ENCODE measurements around the gene FAM135A.
"Not testable (repeated sequence)": the region's sequence is repeated elsewhere in the genome, so short reads cannot be mapped to it uniquely, and the experiment has no call there.

The FAM135A gene

DNA sequence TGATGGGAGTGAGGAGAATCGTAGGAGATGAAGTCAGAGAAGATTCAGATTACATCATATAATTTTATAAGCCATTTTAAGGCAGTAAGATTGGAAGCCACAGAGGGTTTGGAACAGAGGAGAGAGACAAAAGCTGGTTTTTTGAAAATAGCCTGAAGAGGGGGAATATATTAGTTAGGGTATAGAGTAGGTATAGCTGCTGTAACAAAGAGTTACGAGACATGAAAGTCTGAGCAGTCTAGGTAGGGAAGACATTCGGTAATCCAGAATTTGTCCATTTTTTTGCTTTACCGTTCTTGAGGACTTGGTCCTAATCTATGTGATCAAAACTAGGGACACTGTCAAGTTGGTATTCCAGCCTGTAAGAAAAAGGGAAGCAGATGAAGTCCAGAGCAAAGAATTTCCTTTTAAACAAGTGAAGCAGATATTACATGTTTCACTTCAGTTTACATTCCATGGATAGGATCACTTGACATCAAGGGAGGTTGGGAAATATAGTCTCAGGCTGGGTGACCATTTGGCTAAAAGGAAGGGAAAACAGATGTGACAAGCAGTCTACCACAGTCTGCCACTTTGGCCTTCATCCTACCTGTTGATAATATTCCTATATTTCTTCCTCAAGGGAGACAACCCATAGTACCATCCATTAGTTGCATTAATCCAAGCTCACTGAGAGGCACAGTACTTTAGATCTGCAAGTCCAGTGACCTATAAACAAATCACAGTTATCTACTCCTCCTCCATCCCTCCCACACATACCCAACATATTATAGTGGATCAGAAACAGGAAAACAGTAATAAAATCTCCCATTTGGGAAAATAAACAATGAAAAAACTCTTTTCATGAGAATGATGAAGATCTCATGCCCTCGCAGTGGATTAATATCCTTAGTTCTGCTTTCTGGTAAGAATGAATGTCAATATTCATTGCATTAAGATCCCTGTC lies 10.2 kb downstream of the FAM135A start:
- no peak for DNase-seq (ENCODE audit: low read depth, low spot score)
- Histone ChIP-seq H3K4me3 (no peak overlapping the region), H3K27ac (no peak overlapping the region), H3K9ac (ENCODE audit: insufficient read length) (no peak overlapping the region), H3K9me3 (ENCODE audit: low read depth, low read length) (no peaks in the 10 kb centered on the region), H3K36me3 (ENCODE audit: insufficient read depth, low read length) (peaks cover 8% of the 10 kb centered on the region)
- TF ChIP-seq FOXP2 (optimal IDR thresholded peaks at IDR 0.05; ENCODE audit: control extremely low read depth, extremely low read length, insufficient read depth) (no peak), POLR2AphosphoS5 (IDR thresholded peaks at IDR 0.05; ENCODE audit: borderline replicate concordance, low read depth, low read length) (no peak), EZH2 (IDR thresholded peaks at IDR 0.05) (no peak)

DNA sequence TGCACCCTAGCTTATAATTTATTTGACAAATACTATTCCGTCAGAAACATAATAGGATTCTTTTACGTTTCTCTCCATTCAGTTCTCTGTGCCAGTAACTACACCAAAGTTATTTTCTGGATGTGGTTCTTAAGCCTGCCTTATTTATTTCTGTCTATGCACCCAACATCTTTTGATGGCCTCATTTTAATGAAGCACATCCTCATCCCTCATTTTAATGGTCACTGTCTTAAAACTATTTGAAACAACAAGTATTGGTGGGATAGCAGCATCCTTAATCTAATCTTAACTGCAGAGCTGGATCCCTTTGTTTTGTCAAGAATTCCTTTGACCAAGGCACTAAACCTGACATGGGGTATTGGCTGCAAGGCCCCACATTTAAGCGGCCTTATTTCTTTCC lies 11.0 kb downstream of the FAM135A start:
- no peak for TF ChIP-seq POLR2AphosphoS5 (IDR thresholded peaks at IDR 0.05; ENCODE audit: borderline replicate concordance, low read depth, low read length)
- no peak for TF ChIP-seq FOXP2 (optimal IDR thresholded peaks at IDR 0.05; ENCODE audit: control extremely low read depth, extremely low read length, insufficient read depth)
- TF ChIP-seq EZH2 (IDR thresholded peaks at IDR 0.05) = no peak
- Histone ChIP-seq H3K36me3 (ENCODE audit: insufficient read depth, low read length) (peaks cover 11% of the 10 kb centered on the region; the same call in 1 of the 2 replicates), H3K9ac (ENCODE audit: insufficient read length) (no peak overlapping the region), H3K4me3 (no peak overlapping the region), H3K9me3 (ENCODE audit: low read depth, low read length) (no peaks in the 10 kb centered on the region), H3K27ac (no peak overlapping the region)
- DNase-seq (ENCODE audit: low read depth, low spot score) = no peak

DNA sequence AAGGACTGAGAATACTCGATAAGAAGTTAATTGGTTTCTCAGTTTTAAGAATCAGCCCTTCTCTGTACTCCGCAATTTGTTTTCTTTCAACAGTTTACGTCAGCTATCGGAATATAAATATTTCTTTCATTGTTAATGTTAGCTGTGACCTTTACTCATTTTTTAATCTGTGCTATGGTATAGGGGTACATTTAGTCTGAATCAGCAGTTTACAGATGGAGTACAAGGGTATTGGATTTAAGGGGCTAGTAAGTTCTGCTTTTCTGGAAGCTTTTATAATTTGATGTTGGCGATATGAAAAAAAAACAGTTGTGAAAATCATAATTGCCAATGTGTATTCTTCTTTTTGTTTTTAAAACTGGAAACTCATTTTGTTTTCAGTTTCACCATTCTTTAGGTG lies 23.0 kb downstream of the FAM135A start:
- no peak overlapping the region for H3K9ac ChIP-seq (ENCODE audit: insufficient read length)
- no peaks in the 10 kb centered on the region for H3K9me3 ChIP-seq (ENCODE audit: low read depth, low read length)
- no peak for TF ChIP-seq POLR2AphosphoS5 (IDR thresholded peaks at IDR 0.05; ENCODE audit: borderline replicate concordance, low read depth, low read length)
- TF ChIP-seq FOXP2 (optimal IDR thresholded peaks at IDR 0.05; ENCODE audit: control extremely low read depth, extremely low read length, insufficient read depth) = no peak
- TF ChIP-seq EZH2 (IDR thresholded peaks at IDR 0.05) = no peak
- H3K4me3 ChIP-seq = no peak overlapping the region
- no peak overlapping the region for H3K27ac ChIP-seq
- H3K36me3 ChIP-seq (ENCODE audit: insufficient read depth, low read length) = peaks cover 2% of the 10 kb centered on the region
- DNase-seq (ENCODE audit: low read depth, low spot score) = no peak

DNA sequence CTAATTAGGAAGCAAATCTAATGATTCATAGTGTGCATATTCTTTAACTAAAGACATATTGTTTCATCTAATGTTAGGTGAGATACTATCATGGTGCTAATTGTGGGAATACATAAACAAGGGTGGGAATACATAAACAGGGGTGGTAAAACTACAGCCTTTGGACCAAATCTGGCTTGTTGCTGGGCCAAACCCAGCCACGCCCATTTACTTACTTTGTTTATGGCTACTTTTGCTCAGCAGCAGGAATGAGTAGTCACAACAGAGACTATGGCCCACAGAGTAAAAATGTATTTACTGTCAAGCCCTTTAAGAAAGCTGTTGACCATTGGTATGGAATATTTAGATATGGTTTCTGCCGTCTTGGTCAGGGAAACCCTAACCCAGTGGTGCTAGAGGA lies 31.7 kb downstream of the FAM135A start:
- DNase-seq (ENCODE audit: low read depth, low spot score) = no peak
- no peak overlapping the region for H3K27ac ChIP-seq
- peaks cover 5% of the 10 kb centered on the region; the same call in 1 of the 2 replicates for H3K36me3 ChIP-seq (ENCODE audit: insufficient read depth, low read length)
- H3K9me3 ChIP-seq (ENCODE audit: low read depth, low read length) = peaks cover 2% of the 10 kb centered on the region; the same call in 1 of the 2 replicates
- no peak overlapping the region for H3K4me3 ChIP-seq
- TF ChIP-seq EZH2 (IDR thresholded peaks at IDR 0.05) = no peak
- no peak for TF ChIP-seq POLR2AphosphoS5 (IDR thresholded peaks at IDR 0.05; ENCODE audit: borderline replicate concordance, low read depth, low read length)
- no peak for TF ChIP-seq FOXP2 (optimal IDR thresholded peaks at IDR 0.05; ENCODE audit: control extremely low read depth, extremely low read length, insufficient read depth)
- H3K9ac ChIP-seq (ENCODE audit: insufficient read length) = no peak overlapping the region

DNA sequence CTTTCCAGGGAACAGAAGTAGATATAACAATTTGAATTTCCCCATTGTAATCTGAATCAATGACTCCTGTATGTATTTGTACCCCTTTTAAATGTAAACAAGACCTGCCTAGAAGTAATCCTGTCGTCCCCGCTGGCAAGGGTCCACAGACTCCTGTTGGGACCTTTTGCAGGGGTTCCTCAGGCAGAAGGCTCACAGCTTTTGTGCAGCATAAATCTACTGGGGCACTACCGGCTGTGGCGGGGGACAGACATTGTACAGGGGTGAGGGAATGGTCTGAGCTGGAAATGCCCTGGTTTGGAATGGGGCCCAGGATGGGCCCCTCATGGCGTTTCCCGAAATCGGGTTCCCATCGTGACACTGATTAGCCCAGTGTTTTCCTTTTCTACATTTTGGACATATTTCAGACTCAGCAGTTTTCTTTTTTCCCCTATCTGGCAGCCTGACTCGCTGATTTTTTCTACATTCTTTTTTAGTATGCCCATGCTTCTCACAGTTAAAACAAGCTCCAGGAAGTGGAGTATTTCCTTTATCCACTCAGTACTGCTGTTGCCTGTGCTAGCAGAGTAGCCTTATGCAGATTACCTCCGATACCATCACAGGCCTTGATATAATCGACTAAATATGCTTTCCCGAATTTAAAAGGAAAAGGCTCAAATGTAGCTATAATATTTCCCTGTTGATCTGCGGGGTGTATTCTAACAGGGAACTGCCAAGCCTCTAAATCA lies 34.2 kb downstream of the FAM135A start:
- not testable (repeated sequence) for H3K9ac ChIP-seq (ENCODE audit: insufficient read length); H3K4me3 ChIP-seq; H3K9me3 ChIP-seq (ENCODE audit: low read depth, low read length); DNase-seq (ENCODE audit: low read depth, low spot score); H3K27ac ChIP-seq; H3K36me3 ChIP-seq (ENCODE audit: insufficient read depth, low read length)

DNA sequence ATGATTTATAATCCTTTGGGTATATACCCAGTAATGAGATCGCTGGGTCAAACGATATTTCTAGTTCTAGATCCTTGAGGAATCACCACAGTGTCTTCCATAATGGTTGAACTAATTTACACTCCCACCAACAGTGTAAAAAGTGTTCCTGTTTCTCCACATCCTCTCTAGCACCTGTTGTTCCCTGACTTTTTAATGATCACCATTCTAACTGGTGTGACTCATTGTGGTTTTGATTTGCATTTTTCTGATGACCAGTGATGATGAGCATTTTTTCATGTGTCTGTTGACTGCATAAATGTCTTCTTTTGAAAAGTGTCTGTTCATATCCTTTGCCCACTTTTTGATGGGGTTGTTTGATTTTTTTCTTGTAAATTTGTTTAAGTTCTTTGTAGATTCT lies 40.6 kb downstream of the FAM135A start:
- DNase-seq (ENCODE audit: low read depth, low spot score); H3K9me3 ChIP-seq (ENCODE audit: low read depth, low read length); H3K9ac ChIP-seq (ENCODE audit: insufficient read length); H3K4me3 ChIP-seq; H3K27ac ChIP-seq; H3K36me3 ChIP-seq (ENCODE audit: insufficient read depth, low read length): not testable (repeated sequence)

DNA sequence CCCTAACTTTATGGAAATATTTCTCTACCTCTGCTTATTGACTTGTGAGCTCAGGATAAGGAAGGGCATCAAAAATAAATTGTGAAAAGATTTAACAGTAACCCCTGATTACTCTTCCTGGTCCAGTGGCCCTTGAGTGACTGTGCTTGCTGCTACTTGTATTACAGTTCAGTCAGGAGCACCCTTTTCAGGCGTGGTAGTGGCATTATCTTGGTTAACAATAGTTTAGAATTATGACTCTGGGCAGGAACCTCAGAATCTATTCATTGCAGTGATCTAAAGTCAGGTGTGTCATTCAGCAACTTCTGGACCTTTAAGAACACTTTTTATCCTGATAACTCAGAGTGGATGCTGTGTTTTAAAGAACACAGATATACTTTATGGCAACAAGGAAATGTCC lies 43.4 kb downstream of the FAM135A start:
- H3K36me3 ChIP-seq (ENCODE audit: insufficient read depth, low read length) = peaks cover 5% of the 10 kb centered on the region
- DNase-seq (ENCODE audit: low read depth, low spot score) = no peak

DNA sequence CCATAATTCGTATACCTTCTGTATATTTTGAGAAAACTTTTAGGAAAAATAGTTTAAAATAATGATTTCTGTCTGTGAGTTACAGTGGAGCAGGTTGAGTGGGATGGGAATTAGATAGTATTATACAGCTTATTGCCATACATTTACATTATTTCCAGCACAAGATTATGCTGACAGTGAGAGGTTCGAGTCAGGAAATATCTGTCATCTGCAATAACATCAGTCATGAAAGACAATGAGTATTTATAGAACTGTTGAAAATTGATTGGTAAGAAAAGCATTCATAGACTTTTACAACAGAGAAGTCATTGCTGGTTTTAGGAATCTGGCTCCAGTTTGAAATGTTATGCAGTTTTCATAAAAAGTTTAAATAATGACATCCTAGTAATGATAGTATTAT lies 45.9 kb downstream of the FAM135A start:
- Histone ChIP-seq H3K27ac (no peak overlapping the region), H3K9ac (ENCODE audit: insufficient read length) (no peak overlapping the region), H3K4me3 (no peak overlapping the region), H3K36me3 (ENCODE audit: insufficient read depth, low read length) (no peaks in the 10 kb centered on the region), H3K9me3 (ENCODE audit: low read depth, low read length) (no peaks in the 10 kb centered on the region)
- no peak for DNase-seq (ENCODE audit: low read depth, low spot score)
- TF ChIP-seq FOXP2 (optimal IDR thresholded peaks at IDR 0.05; ENCODE audit: control extremely low read depth, extremely low read length, insufficient read depth) = no peak
- TF ChIP-seq POLR2AphosphoS5 (IDR thresholded peaks at IDR 0.05; ENCODE audit: borderline replicate concordance, low read depth, low read length) = no peak
- no peak for TF ChIP-seq EZH2 (IDR thresholded peaks at IDR 0.05)

More for the DNA sequence above, 43.4 kb downstream of the FAM135A start:
- Histone ChIP-seq H3K9me3 (ENCODE audit: low read depth, low read length) (no peaks in the 10 kb centered on the region), H3K27ac (no peak overlapping the region), H3K9ac (ENCODE audit: insufficient read length) (no peak overlapping the region), H3K4me3 (no peak overlapping the region)
- TF ChIP-seq FOXP2 (optimal IDR thresholded peaks at IDR 0.05; ENCODE audit: control extremely low read depth, extremely low read length, insufficient read depth) (no peak), POLR2AphosphoS5 (IDR thresholded peaks at IDR 0.05; ENCODE audit: borderline replicate concordance, low read depth, low read length) (no peak), EZH2 (IDR thresholded peaks at IDR 0.05) (no peak)

DNA sequence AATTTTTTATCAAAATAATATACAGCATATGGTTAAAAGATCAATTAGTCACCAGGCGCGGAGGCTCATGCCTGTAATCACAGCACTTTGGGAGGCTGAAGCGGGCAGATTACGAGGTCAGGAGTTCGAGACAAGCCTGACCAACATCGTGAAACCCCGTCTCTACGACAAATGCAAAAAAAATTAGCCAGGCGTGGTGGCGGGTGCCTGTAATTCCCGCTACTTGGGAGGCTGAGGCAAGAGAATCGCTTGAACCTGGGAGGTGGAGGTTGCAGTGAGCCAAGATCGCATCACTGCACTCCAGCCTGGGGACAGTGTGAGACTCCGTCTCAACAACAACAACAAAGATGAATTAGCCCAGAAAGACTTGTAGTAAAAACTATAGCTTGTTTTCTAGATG lies 46.4 kb downstream of the FAM135A start:
- H3K36me3 ChIP-seq (ENCODE audit: insufficient read depth, low read length); H3K4me3 ChIP-seq; H3K9ac ChIP-seq (ENCODE audit: insufficient read length); DNase-seq (ENCODE audit: low read depth, low spot score); H3K9me3 ChIP-seq (ENCODE audit: low read depth, low read length); H3K27ac ChIP-seq: not testable (repeated sequence)

All from SK-N-MC (cell line).